ENCODE data around the gene MRPL48. TPM values are rescaled to one million over a fixed set of nuclear protein-coding genes. Genes with fewer than 3 reads are reported as not detected.

Gene MRPL48
- total and polyA plus RNA-seq, 2 donors from 2014 or later: 27.5 to 79.3 TPM

GRCh38 chr11:73856031-73856567, 68.4 kb downstream of the MRPL48 start:
- H3K4me1 ChIP-seq (ENCODE audit: control insufficient read depth in 2 of 3, insufficient read depth in 2 of 3, low read depth in 1 of 3, low read length in 3 of 3): no peaks in the 10 kb centered on the region
- intact Hi-C loops (cut with DNase I): no loop called here
- H3K9ac ChIP-seq (ENCODE audit: low read length in 3 of 3): no peak overlapping the region
- FAIRE-seq (no peak), DNase-seq (no peak)
- no peak overlapping the region for H3K4me3 ChIP-seq (ENCODE audit: low read length in 3 of 3)
- TF ChIP-seq CTCF (IDR thresholded peaks at IDR 0.05; ENCODE audit: borderline replicate concordance, extremely low read depth, insufficient read depth): no peak
- no peak overlapping the region for H3K27ac ChIP-seq (ENCODE audit: low read depth in 2 of 2, low read length in 2 of 2)
- peaks cover 0 to 13% (median 8%) of the 10 kb centered on the region in 3 donors for H3K36me3 ChIP-seq (ENCODE audit: control insufficient read depth in 2 of 3, insufficient read depth in 3 of 3, low read length in 3 of 3)
- no peaks in the 10 kb centered on the region for H3K9me3 ChIP-seq (ENCODE audit: control insufficient read depth in 2 of 3, insufficient read depth in 1 of 3, low read length in 3 of 3)
- no peaks in the 10 kb centered on the region for H3K27me3 ChIP-seq (ENCODE audit: control insufficient read depth, insufficient read depth, low read length)

GRCh38 chr11:73859671-73860070, 72.0 kb downstream of the MRPL48 start:
- TF ChIP-seq CTCF (IDR thresholded peaks at IDR 0.05; ENCODE audit: borderline replicate concordance, extremely low read depth, insufficient read depth): no peak
- DNase-seq (no peak), FAIRE-seq (no peak)
- H3K4me3 ChIP-seq (ENCODE audit: low read length in 3 of 3): no peak overlapping the region
- no peak overlapping the region for H3K27ac ChIP-seq (ENCODE audit: low read depth in 2 of 2, low read length in 2 of 2)
- peaks cover 3 to 9% (median 6%) of the 10 kb centered on the region in 3 donors for H3K36me3 ChIP-seq (ENCODE audit: control insufficient read depth in 2 of 3, insufficient read depth in 3 of 3, low read length in 3 of 3)
- H3K9ac ChIP-seq (ENCODE audit: low read length in 3 of 3): no peak overlapping the region
- intact Hi-C loops (cut with DNase I): no loop called here
- no peaks in the 10 kb centered on the region for H3K4me1 ChIP-seq (ENCODE audit: control insufficient read depth in 2 of 3, insufficient read depth in 2 of 3, low read depth in 1 of 3, low read length in 3 of 3)
- no peaks in the 10 kb centered on the region for H3K9me3 ChIP-seq (ENCODE audit: control insufficient read depth in 2 of 3, insufficient read depth in 1 of 3, low read length in 3 of 3)
- H3K27me3 ChIP-seq (ENCODE audit: control insufficient read depth, insufficient read depth, low read length): no peaks in the 10 kb centered on the region

- no peak for TF ChIP-seq CTCF (IDR thresholded peaks at IDR 0.05; ENCODE audit: borderline replicate concordance, extremely low read depth, insufficient read depth)
- DNase-seq: no peak
- intact Hi-C loops (cut with DNase I): no loop called here
- Histone ChIP-seq H3K27ac (ENCODE audit: low read depth in 2 of 2, low read length in 2 of 2) (no peak overlapping the region), H3K9ac (ENCODE audit: low read length in 3 of 3) (no peak overlapping the region), H3K4me3 (ENCODE audit: low read length in 3 of 3) (no peak overlapping the region), H3K4me1 (ENCODE audit: control insufficient read depth in 2 of 3, insufficient read depth in 2 of 3, low read depth in 1 of 3, low read length in 3 of 3) (no peaks in the 10 kb centered on the region), H3K27me3 (ENCODE audit: control insufficient read depth, insufficient read depth, low read length) (no peaks in the 10 kb centered on the region), H3K9me3 (ENCODE audit: control insufficient read depth in 2 of 3, insufficient read depth in 1 of 3, low read length in 3 of 3) (no peaks in the 10 kb centered on the region), H3K36me3 (ENCODE audit: control insufficient read depth in 2 of 3, insufficient read depth in 3 of 3, low read length in 3 of 3) (peaks cover 3 to 9% (median 4%) of the 10 kb centered on the region in 3 donors)
- FAIRE-seq: no peak
Measured at GRCh38 chr11:73860202-73860601, 72.5 kb downstream of the MRPL48 start.

GRCh38 chr11:73862986-73863385, 75.3 kb downstream of the MRPL48 start:
- peak overlapping the region in 1 of 2 donors; percentile 34 for H3K27ac ChIP-seq (ENCODE audit: low read depth in 2 of 2, low read length in 2 of 2)
- H3K36me3 ChIP-seq (ENCODE audit: control insufficient read depth in 2 of 3, insufficient read depth in 3 of 3, low read length in 3 of 3): peaks cover 3 to 9% (median 4%) of the 10 kb centered on the region in 3 donors
- H3K4me1 ChIP-seq (ENCODE audit: control insufficient read depth in 2 of 3, insufficient read depth in 2 of 3, low read depth in 1 of 3, low read length in 3 of 3): peaks cover 0 to 4% (median 0%) of the 10 kb centered on the region in 3 donors
- FAIRE-seq (no peak), DNase-seq (no peak)
- no peak for TF ChIP-seq CTCF (IDR thresholded peaks at IDR 0.05; ENCODE audit: borderline replicate concordance, extremely low read depth, insufficient read depth)
- intact Hi-C loops (cut with DNase I): no loop called here
- no peaks in the 10 kb centered on the region for H3K27me3 ChIP-seq (ENCODE audit: control insufficient read depth, insufficient read depth, low read length)
- H3K9me3 ChIP-seq (ENCODE audit: control insufficient read depth in 2 of 3, insufficient read depth in 1 of 3, low read length in 3 of 3): no peaks in the 10 kb centered on the region
- no peak overlapping the region for H3K4me3 ChIP-seq (ENCODE audit: low read length in 3 of 3)
- no peak overlapping the region for H3K9ac ChIP-seq (ENCODE audit: low read length in 3 of 3)
